Upper lobe of right lung (tissue), 1 donor: Measurements from ENCODE around the gene CFAP92. TPM values are rescaled to one million over a fixed set of nuclear protein-coding genes. Genes with fewer than 3 reads are reported as not detected.
A peak's percentile ranks its signal among the peaks of the same experiment; 100 is the strongest.

ENCODE experiments used
- ATAC-seq: fragments of 200-7000 bp; cut with Tn5 transposase; one replicate; pipeline ENCODE4 v1.9.1; 2020; ENCODE audit warnings: mild to moderate bottlenecking, moderate library complexity
- DNase-seq: peaks from one replicate; pipeline ENCODE4 v3.0.0-alpha.2; 2020
- H3K27ac ChIP-seq: fragments of 200-600 bp; one replicate; pipeline ENCODE4 v1.8.0; 2022
- H3K27me3 ChIP-seq: fragments of 200-600 bp; one replicate; pipeline ENCODE4 v1.8.0; 2022; ENCODE audit warnings: mild to moderate bottlenecking
- H3K36me3 ChIP-seq: fragments of 200-600 bp; one replicate; pipeline ENCODE4 v1.8.0; 2022
- H3K4me1 ChIP-seq: fragments of 200-600 bp; one replicate; pipeline ENCODE4 v1.8.0; 2022
- H3K4me3 ChIP-seq: fragments of 200-600 bp; one replicate; pipeline ENCODE4 v1.8.0; 2022; ENCODE audit warnings: mild to moderate bottlenecking
- H3K9me3 ChIP-seq: fragments of 200-600 bp; one replicate; pipeline ENCODE4 v1.8.0; 2022
- CTCF ChIP-seq: fragments of 200-600 bp; IDR thresholded peaks from one replicate; pipeline ENCODE4 v1.8.0; 2022; ENCODE audit warnings: antibody characterized with exemption
- intact Hi-C: fragments of 100-400 bp; cut with DNase I; formaldehyde crosslinking; loops from one replicate; pipeline ENCODE4 v1.11.0; 2022
- total RNA-seq: library from RNA; stranded (reverse); fragmentation: NEBNext Ultra II Directional; extraction: Animal tissue kit (Norgen Biotek cat#: 25700); gene quantifications from one replicate; pipeline ENCODE4 v1.2.1, GENCODE V29; 2021
- donor health status: DM: no; HTN: yes; CAD: no; lungs with severe emphysema.

Gene CFAP92
- total RNA-seq, 1 donor from 2014 or later: 1.9 TPM

- H3K27me3 ChIP-seq: no peaks in the 10 kb centered on the region
- H3K9me3 ChIP-seq: no peaks in the 10 kb centered on the region
- H3K4me3 ChIP-seq: no peak overlapping the region
- no peak overlapping the region for H3K27ac ChIP-seq
- TF ChIP-seq CTCF: no peak
- DNase-seq (peak; percentile 29), ATAC-seq (no peak)
- intact Hi-C loops: no loop called here
- H3K36me3 ChIP-seq: peaks cover 81% of the 10 kb centered on the region
- no peaks in the 10 kb centered on the region for H3K4me1 ChIP-seq
These were observed 82.0 kb downstream of the CFAP92 start for GRCh38 chr3:128911911-128912310.

- H3K9me3 ChIP-seq: no peaks in the 10 kb centered on the region
- ATAC-seq (no peak), DNase-seq (peak; percentile 47)
- no peaks in the 10 kb centered on the region for H3K4me1 ChIP-seq
- no peak overlapping the region for H3K4me3 ChIP-seq
- intact Hi-C loops: no loop called here
- H3K27ac ChIP-seq: no peak overlapping the region
- TF ChIP-seq CTCF: no peak
- peaks cover 99% of the 10 kb centered on the region for H3K36me3 ChIP-seq
- no peaks in the 10 kb centered on the region for H3K27me3 ChIP-seq
These were observed 83.9 kb downstream of the CFAP92 start for GRCh38 chr3:128910006-128910405.

- Histone ChIP-seq H3K4me1 (no peaks in the 10 kb centered on the region), H3K4me3 (no peak overlapping the region), H3K9me3 (no peaks in the 10 kb centered on the region), H3K36me3 (peaks cover 99% of the 10 kb centered on the region), H3K27ac (no peak overlapping the region), H3K27me3 (no peaks in the 10 kb centered on the region)
- intact Hi-C loops: no loop called here
- DNase-seq (peak; percentile 40), ATAC-seq (no peak)
- no peak for TF ChIP-seq CTCF
These were observed 84.9 kb downstream of the CFAP92 start for GRCh38 chr3:128908951-128909350.

- Histone ChIP-seq H3K4me3 (no peak overlapping the region), H3K9me3 (no peaks in the 10 kb centered on the region), H3K36me3 (peaks cover 99% of the 10 kb centered on the region), H3K4me1 (no peaks in the 10 kb centered on the region), H3K27ac (no peak overlapping the region), H3K27me3 (no peaks in the 10 kb centered on the region)
- no peak for TF ChIP-seq CTCF
- intact Hi-C loops: no loop called here
- ATAC-seq (no peak), DNase-seq (no peak)
These were observed 86.0 kb downstream of the CFAP92 start for GRCh38 chr3:128907706-128908445.

GRCh38 chr3:128906804-128907525, 86.9 kb downstream of the CFAP92 start:
- no peak overlapping the region for H3K4me3 ChIP-seq
- DNase-seq: no peak
- intact Hi-C loops: no loop called here

More at GRCh38 chr3:128906804-128907525, 86.9 kb downstream of the CFAP92 start:
- Histone ChIP-seq H3K27ac (no peak overlapping the region), H3K9me3 (no peaks in the 10 kb centered on the region), H3K4me1 (no peaks in the 10 kb centered on the region), H3K27me3 (no peaks in the 10 kb centered on the region), H3K36me3 (peaks cover 99% of the 10 kb centered on the region)
- TF ChIP-seq CTCF: no peak
- no peak for ATAC-seq
